ENCODE measurements around the gene FGD3.

The FGD3 gene

GRCh38 chr9:93058355-93059010 is 111.2 kb downstream of the FGD3 start, which contains the start of gene SUSD3:
Gene SUSD3, plus strand, starts transcription at chr9:93058701. Its CDS starts 42 bp downstream, at chr9:93058743.
- DNase-seq = peak; percentile 53 to 81
- H3K4me3 ChIP-seq = peak within 1 kb of the TSS; percentile 54 to 72
- H3K4me1 ChIP-seq = peaks cover 8 to 51% (median 44%) of the 10 kb centered on the region in 4 donors
- H3K9me3 ChIP-seq = no peaks in the 10 kb centered on the region
- H3K36me3 ChIP-seq = no peaks in the 10 kb centered on the region
- no peak for TF ChIP-seq CTCF (IDR thresholded peaks at IDR 0.05)
- no peaks in the 10 kb centered on the region for H3K27me3 ChIP-seq
- intact Hi-C loops (cut with DNase I; ENCODE audit: low total_unique reads) = loop anchor here (5.0 kb wide), 1 partner anchor 39 kb away; the partner anchor contains the start of gene CARD19
- H3K27ac ChIP-seq = peak within 1 kb of the TSS; percentile 64 to 69

- Histone ChIP-seq H3K4me3 (peak overlapping the region; percentile 54 to 72), H3K36me3 (no peaks in the 10 kb centered on the region), H3K4me1 (peaks cover 8 to 50% (median 37%) of the 10 kb centered on the region in 4 donors), H3K27ac (peak overlapping the region; percentile 64 to 69), H3K27me3 (no peaks in the 10 kb centered on the region), H3K9me3 (no peaks in the 10 kb centered on the region)
- no peak for DNase-seq
- intact Hi-C loops (cut with DNase I; ENCODE audit: low total_unique reads) = loop anchor here (5.0 kb wide), 1 partner anchor 38 kb away; the partner anchor contains the start of gene CARD19
- TF ChIP-seq CTCF (IDR thresholded peaks at IDR 0.05) = no peak
These were observed 111.8 kb downstream of the FGD3 start for GRCh38 chr9:93059011-93059714.

- H3K27ac ChIP-seq = peak overlapping the region in 1 of 2 donors; percentile 13
- H3K36me3 ChIP-seq = no peaks in the 10 kb centered on the region
- DNase-seq = no peak
- H3K4me3 ChIP-seq = no peak overlapping the region
- no peaks in the 10 kb centered on the region for H3K27me3 ChIP-seq
- no peak for TF ChIP-seq CTCF (IDR thresholded peaks at IDR 0.05)
- H3K9me3 ChIP-seq = no peaks in the 10 kb centered on the region
- intact Hi-C loops (cut with DNase I; ENCODE audit: low total_unique reads) = loop anchor here (5.0 kb wide), 1 partner anchor 37 kb away; the partner anchor contains the start of gene CARD19
- peaks cover 8 to 43% (median 32%) of the 10 kb centered on the region in 4 donors for H3K4me1 ChIP-seq
These were observed 112.6 kb downstream of the FGD3 start for GRCh38 chr9:93059715-93060578.

GRCh38 chr9:93060746-93061259 is 113.5 kb downstream of the FGD3 start:
- Histone ChIP-seq H3K9me3 (no peaks in the 10 kb centered on the region), H3K36me3 (no peaks in the 10 kb centered on the region), H3K4me1 (peaks cover 8 to 38% (median 32%) of the 10 kb centered on the region in 4 donors), H3K27me3 (no peaks in the 10 kb centered on the region), H3K27ac (no peak overlapping the region), H3K4me3 (no peak overlapping the region)
- TF ChIP-seq CTCF (IDR thresholded peaks at IDR 0.05) = no peak
- DNase-seq = no peak
- intact Hi-C loops (cut with DNase I; ENCODE audit: low total_unique reads) = no loop called here

GRCh38 chr9:93061260-93061751 is 114.0 kb downstream of the FGD3 start:
- H3K4me1 ChIP-seq = peaks cover 8 to 39% (median 32%) of the 10 kb centered on the region in 4 donors

More at GRCh38 chr9:93061260-93061751, 114.0 kb downstream of the FGD3 start:
- H3K36me3 ChIP-seq = no peaks in the 10 kb centered on the region
- no peak for TF ChIP-seq CTCF (IDR thresholded peaks at IDR 0.05)
- no peak overlapping the region for H3K4me3 ChIP-seq
- intact Hi-C loops (cut with DNase I; ENCODE audit: low total_unique reads) = no loop called here
- H3K9me3 ChIP-seq = no peaks in the 10 kb centered on the region
- no peak for DNase-seq
- no peaks in the 10 kb centered on the region for H3K27me3 ChIP-seq
- H3K27ac ChIP-seq = no peak overlapping the region
